Type B pancreatic cell (in vitro differentiated cells): ENCODE data around the gene FMO5. TPM values are rescaled to one million over a fixed set of nuclear protein-coding genes. Genes with fewer than 3 reads are reported as not detected.

Source experiments
- DNase-seq: peaks from one replicate; pipeline ENCODE4 v3.0.0; 2021; ENCODE audit warnings: mixed read lengths; ENCODE audit not compliant: unreplicated experiment; ENCODE audit errors: extremely low spot score
- H3K27ac Mint-ChIP-seq: 2 replicates; pipeline ENCODE4 v1.8.0; 2021; ENCODE audit warnings: mild to moderate bottlenecking, mixed read lengths
- H3K27me3 Mint-ChIP-seq: 2 replicates; pipeline ENCODE4 v1.8.0; 2021; ENCODE audit warnings: mixed read lengths
- H3K36me3 Mint-ChIP-seq: 2 replicates; pipeline ENCODE4 v1.8.0; 2021; ENCODE audit warnings: mixed read lengths
- H3K4me1 Mint-ChIP-seq: one replicate; pipeline ENCODE4 v1.8.0; 2021; ENCODE audit warnings: mixed read lengths; ENCODE audit not compliant: unreplicated experiment
- H3K4me3 Mint-ChIP-seq: 2 replicates; pipeline ENCODE4 v1.8.0; 2021; ENCODE audit warnings: mild to moderate bottlenecking, mixed read lengths
- H3K9me3 Mint-ChIP-seq: 2 replicates; pipeline ENCODE4 v1.8.0; 2021; ENCODE audit warnings: mixed read lengths
- long read RNA-seq: library from polyadenylated mRNA; unstranded; transcript quantifications from one replicate; pipeline ENCODE4 v2.0.0, GENCODE V29; 2020
- total RNA-seq: library from RNA; stranded (reverse); gene quantifications from 2 replicates; pipeline ENCODE4 v1.2.1, GENCODE V29; 2021; ENCODE audit warnings: low replicate concordance
- TF ChIP-seq, protein P1 (sequence below): fragments of 200-600 bp; sonication (generic); conservative IDR thresholded peaks from 2 replicates; pipeline ENCODE4 v1.5.0; 2021; ENCODE audit warnings: antibody characterized with exemption, mild to moderate bottlenecking

FMO5 gene, protein sequence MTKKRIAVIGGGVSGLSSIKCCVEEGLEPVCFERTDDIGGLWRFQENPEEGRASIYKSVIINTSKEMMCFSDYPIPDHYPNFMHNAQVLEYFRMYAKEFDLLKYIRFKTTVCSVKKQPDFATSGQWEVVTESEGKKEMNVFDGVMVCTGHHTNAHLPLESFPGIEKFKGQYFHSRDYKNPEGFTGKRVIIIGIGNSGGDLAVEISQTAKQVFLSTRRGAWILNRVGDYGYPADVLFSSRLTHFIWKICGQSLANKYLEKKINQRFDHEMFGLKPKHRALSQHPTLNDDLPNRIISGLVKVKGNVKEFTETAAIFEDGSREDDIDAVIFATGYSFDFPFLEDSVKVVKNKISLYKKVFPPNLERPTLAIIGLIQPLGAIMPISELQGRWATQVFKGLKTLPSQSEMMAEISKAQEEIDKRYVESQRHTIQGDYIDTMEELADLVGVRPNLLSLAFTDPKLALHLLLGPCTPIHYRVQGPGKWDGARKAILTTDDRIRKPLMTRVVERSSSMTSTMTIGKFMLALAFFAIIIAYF
- 2.4 and 3.8 TPM in 2 replicates for total RNA-seq
- long read RNA-seq, partial matches to known transcripts = 4 of 21 reads
- long read RNA-seq, other reads (novel, unspliced or antisense) = 13 of 21 reads

DNA sequence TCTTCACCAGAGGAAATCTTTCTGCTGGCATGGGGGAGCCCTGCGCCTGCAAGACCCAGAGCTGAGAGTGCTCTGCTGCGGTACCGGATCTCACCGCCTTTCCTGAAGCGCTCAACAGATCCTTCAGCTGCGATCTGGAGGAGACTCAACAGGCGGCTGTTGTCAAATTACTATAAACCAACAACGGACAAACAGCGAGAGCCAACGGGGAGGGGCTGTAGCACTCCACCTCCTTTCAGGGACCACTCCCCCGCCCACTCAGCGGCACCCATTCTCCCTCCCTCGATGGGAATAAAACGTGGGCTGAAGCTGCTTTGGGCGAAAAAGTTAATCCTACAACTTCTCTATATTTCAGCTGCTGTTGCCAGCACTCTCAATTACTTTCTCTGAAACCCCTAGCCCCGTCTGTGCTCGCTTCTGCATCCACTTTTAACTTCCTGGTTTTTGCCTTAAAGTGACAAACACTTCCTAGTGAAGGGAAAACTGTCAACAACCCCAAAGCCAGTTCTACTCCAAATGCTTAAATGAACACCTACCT is at the start of gene FMO5:
TSS of gene FMO5 (minus strand) at position 147 of the 538 bp plus-strand sequence. CDS start 310 bp downstream, outside the sequence.
- Mint-ChIP-seq H3K4me3 (peak within 1 kb of the TSS; percentile 90), H3K4me1 (peaks cover 10% of the 10 kb centered on the region), H3K27ac (peak within 1 kb of the TSS; percentile 58), H3K27me3 (peaks cover 13% of the 10 kb centered on the region), H3K9me3 (no peaks in the 10 kb centered on the region), H3K36me3 (no peaks in the 10 kb centered on the region)
- DNase-seq = no peak
- TF ChIP-seq, protein P1, sequence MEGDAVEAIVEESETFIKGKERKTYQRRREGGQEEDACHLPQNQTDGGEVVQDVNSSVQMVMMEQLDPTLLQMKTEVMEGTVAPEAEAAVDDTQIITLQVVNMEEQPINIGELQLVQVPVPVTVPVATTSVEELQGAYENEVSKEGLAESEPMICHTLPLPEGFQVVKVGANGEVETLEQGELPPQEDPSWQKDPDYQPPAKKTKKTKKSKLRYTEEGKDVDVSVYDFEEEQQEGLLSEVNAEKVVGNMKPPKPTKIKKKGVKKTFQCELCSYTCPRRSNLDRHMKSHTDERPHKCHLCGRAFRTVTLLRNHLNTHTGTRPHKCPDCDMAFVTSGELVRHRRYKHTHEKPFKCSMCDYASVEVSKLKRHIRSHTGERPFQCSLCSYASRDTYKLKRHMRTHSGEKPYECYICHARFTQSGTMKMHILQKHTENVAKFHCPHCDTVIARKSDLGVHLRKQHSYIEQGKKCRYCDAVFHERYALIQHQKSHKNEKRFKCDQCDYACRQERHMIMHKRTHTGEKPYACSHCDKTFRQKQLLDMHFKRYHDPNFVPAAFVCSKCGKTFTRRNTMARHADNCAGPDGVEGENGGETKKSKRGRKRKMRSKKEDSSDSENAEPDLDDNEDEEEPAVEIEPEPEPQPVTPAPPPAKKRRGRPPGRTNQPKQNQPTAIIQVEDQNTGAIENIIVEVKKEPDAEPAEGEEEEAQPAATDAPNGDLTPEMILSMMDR = peak; percentile 54

DNA sequence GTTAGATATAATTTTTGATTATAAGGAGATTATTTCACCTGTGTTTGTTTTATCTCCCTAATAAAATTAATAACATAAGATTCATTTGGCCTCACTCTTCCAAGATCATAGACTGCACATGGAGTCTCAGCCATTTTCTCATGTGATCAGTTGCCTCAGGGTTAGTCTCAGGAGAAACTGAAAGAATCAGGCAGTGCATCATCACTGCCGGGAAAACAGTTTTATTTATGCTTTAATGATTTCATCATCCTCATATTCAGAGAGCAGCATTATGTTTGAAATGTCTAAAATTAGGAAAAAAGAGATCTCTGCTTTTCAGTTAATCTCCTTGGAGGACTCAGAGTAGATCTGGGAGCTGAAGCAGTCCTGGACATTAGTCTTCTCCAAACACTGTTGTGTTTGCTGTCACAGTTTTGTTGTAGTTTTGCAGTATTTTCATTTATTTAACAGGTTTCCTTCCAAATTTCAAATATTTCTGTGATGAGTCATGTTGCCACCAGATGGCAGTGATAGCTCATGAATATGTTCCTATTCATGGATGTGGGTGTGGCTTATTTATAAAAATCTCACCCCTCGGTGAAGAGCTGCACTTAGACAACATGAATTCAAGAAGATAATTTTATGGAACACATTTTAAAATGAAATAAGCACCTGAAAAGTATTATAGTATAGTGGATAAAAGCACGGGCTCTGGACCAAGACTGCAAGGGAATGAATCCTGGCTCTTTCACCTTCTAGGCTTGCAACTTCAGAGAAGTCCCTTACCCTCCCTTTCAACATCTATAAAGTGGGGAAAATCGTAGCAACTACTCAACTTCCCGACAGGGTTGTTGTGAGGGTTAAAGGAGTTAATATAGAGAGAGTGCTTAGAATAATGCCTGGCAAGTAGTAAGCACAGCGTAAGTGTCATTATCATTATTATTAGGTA is 48.5 kb upstream of the FMO5 start:
- peak overlapping the region; percentile 53 for H3K27ac Mint-ChIP-seq
- no peaks in the 10 kb centered on the region for H3K9me3 Mint-ChIP-seq
- peaks cover 7% of the 10 kb centered on the region for H3K4me1 Mint-ChIP-seq
- no peaks in the 10 kb centered on the region for H3K27me3 Mint-ChIP-seq
- H3K36me3 Mint-ChIP-seq = peaks cover 15% of the 10 kb centered on the region
- TF ChIP-seq, protein P1 = peak; percentile 86
- H3K4me3 Mint-ChIP-seq = no peak overlapping the region
- no peak for DNase-seq

DNA sequence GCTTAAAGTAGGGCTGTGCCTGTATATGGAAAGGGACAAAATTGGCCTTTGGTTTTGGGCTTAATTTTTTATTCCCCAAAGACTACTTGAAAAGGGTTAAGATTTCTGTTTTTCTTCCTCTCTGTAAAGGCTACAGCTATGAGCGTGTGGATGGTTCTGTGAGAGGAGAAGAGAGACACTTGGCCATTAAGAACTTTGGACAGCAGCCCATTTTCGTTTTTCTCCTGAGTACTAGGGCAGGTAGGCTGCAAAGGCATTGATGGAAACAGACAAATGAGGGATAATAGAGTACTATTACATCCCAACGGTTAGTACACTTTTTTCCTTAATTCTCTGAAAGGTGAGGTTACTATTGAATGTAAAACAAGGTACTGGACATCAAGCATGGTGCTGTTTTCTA is 46.9 kb upstream of the FMO5 start:
- Mint-ChIP-seq H3K9me3 (no peaks in the 10 kb centered on the region), H3K4me1 (peaks cover 7% of the 10 kb centered on the region), H3K36me3 (peaks cover 17% of the 10 kb centered on the region), H3K27ac (no peak overlapping the region), H3K27me3 (no peaks in the 10 kb centered on the region), H3K4me3 (no peak overlapping the region)
- no peak for DNase-seq
- TF ChIP-seq, protein P1 = no peak

DNA sequence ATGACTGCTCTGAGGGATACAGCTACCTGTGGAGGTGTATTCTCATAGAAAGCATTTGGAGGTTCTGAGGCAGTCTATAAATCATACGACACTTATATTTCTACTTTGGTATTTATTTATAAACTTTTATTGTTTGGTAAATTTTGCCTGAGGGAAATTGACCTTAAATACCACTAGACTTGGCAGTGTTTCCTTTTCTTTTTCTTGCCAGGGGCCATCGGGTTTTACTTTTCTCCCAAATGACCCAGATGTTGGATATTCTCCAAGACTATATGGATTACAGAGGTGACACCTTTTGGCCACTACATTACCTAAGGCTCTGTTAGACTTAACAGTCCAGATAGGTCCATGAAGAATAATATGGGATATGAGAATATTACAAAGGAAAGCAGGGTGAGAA is 45.6 kb upstream of the FMO5 start:
- no peak for DNase-seq
- Mint-ChIP-seq H3K4me3 (no peak overlapping the region), H3K9me3 (no peaks in the 10 kb centered on the region), H3K27ac (no peak overlapping the region), H3K4me1 (peaks cover 7% of the 10 kb centered on the region), H3K36me3 (peaks cover 18% of the 10 kb centered on the region), H3K27me3 (no peaks in the 10 kb centered on the region)
- TF ChIP-seq, protein P1 = no peak

DNA sequence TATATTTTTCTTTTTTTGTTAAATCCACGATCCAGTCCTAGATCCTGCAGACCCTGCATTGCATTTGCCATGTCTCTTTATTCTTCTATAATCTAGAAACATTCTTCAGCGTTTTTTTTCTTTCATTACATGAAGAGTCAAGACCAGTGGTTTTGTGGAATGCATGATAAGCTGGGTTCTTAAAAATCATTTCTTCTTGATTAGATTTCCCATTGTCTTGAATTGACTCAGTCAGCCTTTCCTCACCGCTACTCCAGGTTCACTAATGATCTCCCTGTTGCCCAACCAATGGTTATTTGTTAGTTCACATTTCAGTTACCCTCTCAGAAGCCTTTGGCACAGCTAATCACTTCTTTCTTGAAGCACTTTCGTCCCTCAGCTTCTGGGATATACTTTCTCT is 42.6 kb upstream of the FMO5 start:
- Mint-ChIP-seq H3K4me3 (no peak overlapping the region), H3K27ac (no peak overlapping the region), H3K36me3 (peaks cover 23% of the 10 kb centered on the region), H3K9me3 (no peaks in the 10 kb centered on the region), H3K27me3 (no peaks in the 10 kb centered on the region), H3K4me1 (no peaks in the 10 kb centered on the region)
- DNase-seq = no peak
- TF ChIP-seq, protein P1 = no peak
